Measurements from ENCODE around the gene HDGFL2.

The HDGFL2 gene

DNA sequence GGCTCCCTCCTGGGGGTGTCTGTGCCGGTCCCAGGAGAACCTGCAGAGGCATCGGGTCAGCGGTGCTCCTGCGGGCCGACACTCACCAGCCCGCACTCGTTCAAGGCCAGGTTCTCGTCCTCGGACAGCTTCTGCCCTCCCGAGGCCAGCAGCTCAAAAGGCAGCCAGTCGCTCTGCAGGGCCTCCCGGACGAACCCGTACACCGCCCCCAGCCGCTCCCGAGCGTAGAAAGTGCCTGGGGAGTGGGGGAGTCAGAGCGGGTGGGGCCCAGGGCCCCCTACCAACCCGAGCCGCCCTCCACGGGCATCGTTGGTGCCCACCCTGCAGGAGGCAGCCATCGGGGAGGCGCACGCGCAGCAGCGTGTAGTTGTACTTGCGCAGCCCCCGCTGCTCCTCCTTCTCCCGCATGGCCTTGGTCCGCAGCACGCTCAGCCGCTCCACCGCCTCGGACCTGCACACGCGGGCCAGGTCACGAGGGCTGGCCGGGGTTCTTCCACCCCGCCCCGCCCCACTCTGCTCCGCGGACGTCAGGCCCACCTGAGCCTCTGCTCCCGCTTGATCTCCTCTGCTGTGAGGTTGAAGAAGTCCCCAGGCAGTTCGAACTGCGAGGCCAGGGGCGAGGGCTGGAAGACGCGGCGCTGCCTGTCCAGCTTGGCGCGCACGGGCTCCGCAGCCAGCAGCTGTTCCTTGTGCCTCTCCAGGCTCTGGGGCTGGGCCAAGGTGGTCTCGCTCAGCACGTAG lies 26.0 kb upstream of the HDGFL2 start:
- no peak for DNase-seq

DNA sequence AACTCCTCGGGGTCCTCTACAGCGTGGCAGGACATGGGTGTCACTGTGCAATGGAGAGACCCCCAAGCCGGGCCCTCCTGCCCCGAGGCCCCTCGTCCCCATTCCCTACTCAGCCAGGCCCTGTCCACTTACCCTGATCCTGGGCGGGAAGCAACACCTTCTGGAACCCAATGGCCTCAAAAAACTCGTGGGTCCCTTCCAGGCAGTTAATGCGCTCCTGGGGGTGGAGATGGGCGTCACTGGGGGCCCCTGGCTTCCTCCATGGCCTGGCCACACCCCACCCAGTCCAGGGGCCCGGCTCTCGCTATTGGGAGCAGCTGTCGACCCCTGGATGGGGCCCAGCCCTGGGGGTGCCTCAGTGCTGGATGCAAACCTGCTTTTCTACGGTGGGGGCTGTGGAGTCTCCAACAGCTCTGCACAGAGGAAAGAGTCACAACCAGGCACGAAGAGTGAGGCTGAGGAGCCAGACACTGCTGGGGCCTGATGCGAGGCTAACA lies 25.3 kb upstream of the HDGFL2 start:
- no peak for DNase-seq

GRCh38 chr19:4447327-4448146 lies 24.6 kb upstream of the HDGFL2 start:
- DNase-seq: no peak

- DNase-seq: no peak
Measured at GRCh38 chr19:4448147-4448985, 23.7 kb upstream of the HDGFL2 start.

GRCh38 chr19:4449022-4449638 lies 23.0 kb upstream of the HDGFL2 start:
- no peak for DNase-seq

- DNase-seq: no peak
Measured at GRCh38 chr19:4449639-4450028, 22.5 kb upstream of the HDGFL2 start.

DNA sequence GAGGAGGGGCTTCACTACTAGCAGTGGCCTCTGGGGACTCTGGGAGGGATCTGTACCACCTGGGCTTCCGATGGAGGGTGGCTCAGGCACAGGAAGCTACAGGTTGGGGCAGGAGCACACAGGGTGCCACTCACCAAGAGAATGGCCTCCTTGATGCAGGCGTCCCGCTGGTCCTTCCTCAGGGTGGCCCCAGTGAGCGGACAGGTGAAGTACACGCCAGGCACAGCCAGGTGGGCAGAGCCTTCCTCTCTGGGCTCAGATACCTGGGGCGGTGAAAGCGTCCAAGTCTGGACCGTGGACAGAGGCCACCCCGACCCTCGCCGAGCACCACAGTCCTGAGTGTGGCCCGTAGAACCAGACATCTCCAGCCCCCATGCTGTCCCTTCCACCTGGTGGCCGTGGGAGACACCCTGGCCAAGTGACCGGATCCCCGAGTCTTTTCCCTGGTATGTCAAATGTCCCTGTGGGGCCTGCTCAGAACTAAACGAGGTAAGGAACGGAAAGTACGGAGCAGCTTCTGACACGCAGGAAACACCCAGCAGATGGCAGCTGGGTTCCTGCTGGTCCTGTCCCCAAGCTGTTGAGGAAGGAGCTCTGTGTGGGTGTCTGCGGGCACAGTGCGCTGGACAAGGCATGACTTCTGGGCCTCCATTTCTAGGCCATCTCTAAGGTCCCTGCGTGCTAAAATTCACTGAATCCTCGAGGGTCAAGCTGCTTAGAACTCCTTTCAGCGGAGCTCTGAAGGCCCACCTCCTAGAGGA lies 19.7 kb upstream of the HDGFL2 start:
- no peak for DNase-seq

- no peak for DNase-seq
Measured at GRCh38 chr19:4453232-4454179, 18.6 kb upstream of the HDGFL2 start.

- DNase-seq: no peak
Measured at GRCh38 chr19:4454747-4455718, 17.1 kb upstream of the HDGFL2 start.

- DNase-seq: no peak
Measured at GRCh38 chr19:4455719-4456475, 16.2 kb upstream of the HDGFL2 start.

DNA sequence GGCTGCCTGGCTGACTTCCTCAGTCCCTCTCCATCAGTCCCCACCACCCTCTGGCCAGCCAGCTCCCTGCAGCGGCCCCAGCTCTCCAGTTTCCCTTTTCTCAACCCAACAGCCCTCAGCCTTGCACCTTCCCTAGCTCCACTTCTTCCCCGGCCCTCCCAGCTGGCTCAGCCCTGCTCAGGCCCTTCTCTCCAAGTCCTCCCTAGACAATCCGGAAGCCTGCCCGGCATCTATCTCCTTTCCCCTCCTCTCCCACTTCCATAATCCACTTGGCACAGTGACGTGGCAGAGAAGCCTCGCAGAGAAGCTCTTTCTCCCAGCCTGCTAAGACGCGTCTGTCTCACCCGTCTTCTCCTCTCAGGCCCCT lies 15.6 kb upstream of the HDGFL2 start:
- no peak for DNase-seq

- no peak for DNase-seq
Measured at GRCh38 chr19:4456843-4457653, 15.0 kb upstream of the HDGFL2 start.

DNA sequence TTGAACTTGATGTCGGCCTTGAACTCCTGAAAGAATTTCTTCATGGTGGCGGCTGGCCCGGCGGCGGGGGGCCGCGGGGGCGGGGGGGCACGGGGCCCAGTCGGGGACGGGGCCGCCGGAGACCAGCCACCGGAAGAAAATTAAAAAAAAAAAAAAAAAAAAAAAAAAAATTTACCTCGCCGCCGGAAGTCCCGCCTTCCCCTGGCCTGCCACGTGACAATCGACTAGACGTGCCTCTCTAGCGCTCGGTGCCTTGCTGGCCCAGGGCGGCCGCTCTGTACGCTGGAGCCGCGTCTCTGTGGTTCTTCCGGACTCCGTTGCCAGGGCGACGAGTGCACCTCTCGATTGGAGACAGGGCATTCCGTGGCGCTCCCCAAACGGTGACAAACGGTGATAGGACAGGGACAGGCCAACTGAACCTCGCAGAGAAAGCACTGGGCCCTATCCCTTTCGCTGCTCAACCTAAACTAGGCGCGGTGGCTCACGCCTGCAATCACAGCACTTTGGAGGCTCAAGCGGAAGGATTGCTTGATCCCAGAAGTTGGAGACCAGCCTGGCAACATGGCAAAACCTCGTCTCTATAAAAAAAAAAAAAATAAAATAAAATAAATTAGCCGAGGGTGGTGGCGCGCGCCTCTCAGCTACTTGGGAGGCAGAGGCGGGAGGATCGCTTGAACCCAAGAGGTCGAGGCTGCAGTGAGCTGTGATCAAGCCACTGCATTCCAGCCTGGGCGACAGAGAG lies 14.3 kb upstream of the HDGFL2 start, which contains the start of gene UBXN6:
Gene UBXN6, minus strand, starts transcription at position 141 of the 742 bp plus-strand sequence. Its CDS starts 97 bp downstream, at position 44.
- DNase-seq: peak; percentile 95

DNA sequence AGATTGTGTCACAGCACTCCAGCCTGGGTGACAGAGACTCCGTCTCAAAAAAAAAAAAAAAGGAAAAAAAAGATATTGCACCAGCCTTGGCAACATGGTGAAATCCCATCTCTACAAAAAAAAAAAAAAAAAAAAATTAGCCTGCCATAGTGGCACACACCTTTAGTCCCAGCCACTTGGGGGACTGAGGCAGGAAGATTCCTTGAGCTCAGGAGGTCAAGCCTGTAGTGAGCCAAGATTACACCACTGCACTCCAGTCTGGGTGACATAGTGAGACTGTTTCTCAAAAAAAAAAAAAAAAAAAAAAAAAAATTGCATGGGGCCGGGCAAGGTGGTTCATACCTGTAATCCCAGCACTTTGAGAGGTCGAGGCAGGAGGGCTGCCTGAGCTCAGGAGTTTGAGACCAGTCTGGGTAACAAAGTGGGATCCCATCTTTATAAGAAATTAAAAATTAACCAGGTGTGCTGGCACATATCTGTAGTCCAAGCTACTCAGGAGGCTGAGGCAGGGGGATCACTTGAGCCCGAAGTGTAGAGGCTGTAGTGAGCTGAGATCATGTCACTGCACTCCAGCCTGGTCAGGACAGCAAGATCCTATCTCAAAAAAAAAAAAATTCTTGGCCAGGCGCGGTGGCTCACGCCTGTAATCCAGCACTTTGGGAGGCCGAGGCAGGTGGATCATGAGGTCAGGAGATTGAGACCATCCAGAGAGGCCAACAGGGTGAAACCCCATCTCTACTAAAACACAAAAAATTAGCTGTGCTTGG lies 7.1 kb upstream of the HDGFL2 start:
- no peak for DNase-seq

- DNase-seq: no peak
Measured at GRCh38 chr19:4467835-4468234, 4.3 kb upstream of the HDGFL2 start.

Data from activated CD4-positive, CD25-positive, alpha-beta regulatory T cell treated with anti-CD3 and anti-CD28 coated beads, Interleukin-2, amount 50 U/mL, for 72 hours (primary cell).